ENCODE measurements around the gene TMEM183A. TPM values are rescaled to one million over a fixed set of nuclear protein-coding genes. Genes with fewer than 3 reads are reported as not detected.

TMEM183A gene
- total RNA-seq, 1 experiment from 2014 or later = 84.4 TPM

GRCh38 chr1:202966006-202966898 lies 40.9 kb upstream of the TMEM183A start:
- intact Hi-C loops (cut with micrococcal nuclease; ENCODE audit: unreplicated experiment) = no loop called here
- CTCF ChIA-PET = interaction anchor here (0.6 to 0.7 kb wide), 3 partner anchors 12 to 207 kb away, joined by 3 to 6 read pairs (median 3); no protein-coding TSS in a partner anchor
- TSS peak; percentile 43 for BruUV-seq (replicated peaks)
- Mint-ChIP-seq H3K36me3 (ENCODE audit: insufficient read depth, unreplicated experiment) (peaks cover 21% of the 10 kb centered on the region), H3K27me3 (ENCODE audit: unreplicated experiment) (peaks cover 3% of the 10 kb centered on the region), H3K4me1 (ENCODE audit: low read depth, unreplicated experiment) (peaks cover 14% of the 10 kb centered on the region), H3K9me3 (ENCODE audit: low read depth, unreplicated experiment) (no peaks in the 10 kb centered on the region), H3K4me3 (ENCODE audit: low read depth, unreplicated experiment) (peak overlapping the region; percentile 79), H3K27ac (ENCODE audit: unreplicated experiment) (peak overlapping the region; percentile 55)
- no peak for TF ChIP-seq CTCF (IDR thresholded peaks at IDR 0.05; ENCODE audit: unreplicated experiment)
- DNase-seq = no peak

- no peak for TF ChIP-seq CTCF (IDR thresholded peaks at IDR 0.05; ENCODE audit: unreplicated experiment)
- H3K4me1 Mint-ChIP-seq (ENCODE audit: low read depth, unreplicated experiment) = peaks cover 14% of the 10 kb centered on the region
- H3K9me3 Mint-ChIP-seq (ENCODE audit: low read depth, unreplicated experiment) = no peaks in the 10 kb centered on the region
- no TSS peak for BruUV-seq (replicated peaks)
- H3K27me3 Mint-ChIP-seq (ENCODE audit: unreplicated experiment) = peaks cover 17% of the 10 kb centered on the region
- DNase-seq = no peak
- no peak overlapping the region for H3K27ac Mint-ChIP-seq (ENCODE audit: unreplicated experiment)
- peaks cover 21% of the 10 kb centered on the region for H3K36me3 Mint-ChIP-seq (ENCODE audit: insufficient read depth, unreplicated experiment)
- intact Hi-C loops (cut with micrococcal nuclease; ENCODE audit: unreplicated experiment) = loop anchor here (2.0 kb wide), 1 partner anchor 41 kb away; the partner anchor contains the start of gene KLHL12
- CTCF ChIA-PET = interaction anchor here (1.4 to 1.7 kb wide), 3 partner anchors 8 to 41 kb away, joined by 8 to 10 read pairs (median 9); partner anchors contain the start of gene KLHL12
- peak overlapping the region; percentile 79 for H3K4me3 Mint-ChIP-seq (ENCODE audit: low read depth, unreplicated experiment)
These were observed 39.4 kb upstream of the TMEM183A start for GRCh38 chr1:202967684-202968281.

GRCh38 chr1:202968351-202968750 lies 38.8 kb upstream of the TMEM183A start:
- intact Hi-C loops (cut with micrococcal nuclease; ENCODE audit: unreplicated experiment) = loop anchor here (2.0 kb wide), 1 partner anchor 42 kb away; the partner anchor contains the start of gene KLHL12
- H3K4me3 Mint-ChIP-seq (ENCODE audit: low read depth, unreplicated experiment) = no peak overlapping the region
- H3K36me3 Mint-ChIP-seq (ENCODE audit: insufficient read depth, unreplicated experiment) = peaks cover 21% of the 10 kb centered on the region
- DNase-seq = no peak
- peaks cover 22% of the 10 kb centered on the region for H3K27me3 Mint-ChIP-seq (ENCODE audit: unreplicated experiment)
- TF ChIP-seq CTCF (IDR thresholded peaks at IDR 0.05; ENCODE audit: unreplicated experiment) = no peak
- H3K27ac Mint-ChIP-seq (ENCODE audit: unreplicated experiment) = no peak overlapping the region
- peaks cover 14% of the 10 kb centered on the region for H3K4me1 Mint-ChIP-seq (ENCODE audit: low read depth, unreplicated experiment)
- no TSS peak for BruUV-seq (replicated peaks)
- H3K9me3 Mint-ChIP-seq (ENCODE audit: low read depth, unreplicated experiment) = no peaks in the 10 kb centered on the region
- CTCF ChIA-PET = interaction anchor here (0.5 to 1.7 kb wide), 4 partner anchors 9 to 159 kb away, joined by 4 to 10 read pairs (median 8); partner anchors contain the start of gene KLHL12

- no peak overlapping the region for H3K27ac Mint-ChIP-seq (ENCODE audit: unreplicated experiment)
- no peak overlapping the region for H3K4me3 Mint-ChIP-seq (ENCODE audit: low read depth, unreplicated experiment)
- intact Hi-C loops (cut with micrococcal nuclease; ENCODE audit: unreplicated experiment) = loop anchor here (1.0 to 2.0 kb wide), 2 partner anchors 30 to 42 kb away; partner anchors contain the start of gene KLHL12
- H3K27me3 Mint-ChIP-seq (ENCODE audit: unreplicated experiment) = peaks cover 28% of the 10 kb centered on the region
- peaks cover 21% of the 10 kb centered on the region for H3K36me3 Mint-ChIP-seq (ENCODE audit: insufficient read depth, unreplicated experiment)
- peak; percentile 63 for TF ChIP-seq CTCF (IDR thresholded peaks at IDR 0.05; ENCODE audit: unreplicated experiment)
- no TSS peak for BruUV-seq (replicated peaks)
- peaks cover 14% of the 10 kb centered on the region for H3K4me1 Mint-ChIP-seq (ENCODE audit: low read depth, unreplicated experiment)
- H3K9me3 Mint-ChIP-seq (ENCODE audit: low read depth, unreplicated experiment) = no peaks in the 10 kb centered on the region
- peak; percentile 68 for DNase-seq
- CTCF ChIA-PET = interaction anchor here (0.5 to 1.6 kb wide), 3 partner anchors 9 to 160 kb away, joined by 4 to 9 read pairs (median 8); no protein-coding TSS in a partner anchor
These were observed 38.3 kb upstream of the TMEM183A start for GRCh38 chr1:202968895-202969295.

All from Calu3 (cell line).